ENCODE measurements around the gene LEMD1.
A peak's percentile ranks its signal among the peaks of the same experiment; 100 is the strongest.

LEMD1 gene

DNA sequence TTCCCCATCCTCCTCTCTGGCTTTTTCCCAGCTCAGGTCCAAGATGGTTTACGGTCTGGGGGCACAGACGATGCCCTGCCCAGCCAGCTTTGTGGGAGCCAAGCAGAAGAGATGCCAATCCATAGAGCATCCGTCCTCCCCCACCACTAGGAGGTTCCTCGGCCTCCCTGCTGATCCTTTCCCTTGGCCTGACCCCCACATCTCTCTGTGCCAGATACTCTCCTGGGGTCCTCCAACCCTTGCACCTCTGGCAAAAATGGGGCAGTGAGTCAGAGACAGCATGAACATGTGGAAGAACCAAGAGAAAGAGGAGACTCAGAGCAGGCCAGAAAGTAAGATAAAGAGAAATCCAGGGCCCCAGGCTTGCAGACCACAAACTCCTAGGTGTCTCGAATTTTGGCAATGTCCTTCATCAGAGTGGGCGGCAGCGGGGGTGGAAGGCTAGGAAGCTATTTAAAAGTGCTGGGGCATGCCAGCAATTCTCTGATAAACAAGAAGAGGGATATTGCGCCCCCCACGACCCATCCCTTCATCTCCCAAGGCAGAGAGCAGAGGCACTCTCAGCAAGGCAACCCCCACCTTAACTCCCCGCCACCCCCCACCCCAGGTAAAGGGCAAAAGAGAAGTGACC is 22.6 kb upstream of the LEMD1 start:
- H3K36me3 ChIP-seq (ENCODE audit: control insufficient read depth, insufficient read depth, low read length) = no peaks in the 10 kb centered on the region
- peaks cover 13% of the 10 kb centered on the region for H3K27me3 ChIP-seq (ENCODE audit: control insufficient read depth, insufficient read depth, low read length)
- H3K9ac ChIP-seq (ENCODE audit: low read length) = no peak overlapping the region
- H3K4me3 ChIP-seq (ENCODE audit: low read length) = no peak overlapping the region
- H3K4me1 ChIP-seq (ENCODE audit: control insufficient read depth, insufficient read depth, low read length) = peaks cover 60% of the 10 kb centered on the region
- H3K9me3 ChIP-seq (ENCODE audit: control insufficient read depth, low read length) = no peaks in the 10 kb centered on the region

DNA sequence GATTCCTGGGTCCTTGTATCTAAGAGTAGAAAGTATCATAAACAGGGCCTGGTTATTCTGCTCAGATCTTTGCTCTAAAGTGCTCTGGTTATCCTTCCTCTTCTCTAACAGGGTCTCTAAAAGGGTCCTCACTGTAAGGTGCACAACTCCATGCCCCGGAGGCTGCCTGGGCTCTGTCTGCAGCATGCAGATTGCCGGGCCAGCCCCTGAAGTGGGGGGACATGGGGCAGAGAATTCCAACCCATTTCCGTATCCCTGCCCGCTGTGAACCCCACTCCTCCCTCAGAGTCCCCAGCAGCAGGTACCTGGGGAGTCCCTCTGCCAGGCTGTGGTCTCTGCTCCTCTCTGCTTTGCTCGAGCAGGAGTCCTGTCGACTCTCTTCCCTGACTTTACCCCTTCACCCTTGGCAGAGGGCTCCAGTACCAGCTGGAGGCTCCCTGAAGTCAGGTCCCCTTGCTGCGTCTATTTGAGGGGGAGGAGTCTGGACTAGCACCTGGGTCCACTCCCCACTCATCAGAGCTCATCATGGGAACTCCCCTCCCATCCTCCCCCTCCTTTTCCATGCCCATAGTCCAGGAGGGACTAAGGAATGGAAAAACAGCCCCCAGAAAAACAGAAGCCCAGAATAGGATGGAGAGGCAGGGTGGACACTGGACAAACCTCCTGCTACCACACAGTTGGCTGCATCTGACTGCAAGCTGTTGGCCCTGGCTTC is 21.9 kb upstream of the LEMD1 start:
- H3K9ac ChIP-seq (ENCODE audit: low read length) = no peak overlapping the region
- peaks cover 13% of the 10 kb centered on the region for H3K27me3 ChIP-seq (ENCODE audit: control insufficient read depth, insufficient read depth, low read length)
- H3K4me3 ChIP-seq (ENCODE audit: low read length) = no peak overlapping the region
- no peaks in the 10 kb centered on the region for H3K9me3 ChIP-seq (ENCODE audit: control insufficient read depth, low read length)
- peaks cover 60% of the 10 kb centered on the region for H3K4me1 ChIP-seq (ENCODE audit: control insufficient read depth, insufficient read depth, low read length)
- no peaks in the 10 kb centered on the region for H3K36me3 ChIP-seq (ENCODE audit: control insufficient read depth, insufficient read depth, low read length)

DNA sequence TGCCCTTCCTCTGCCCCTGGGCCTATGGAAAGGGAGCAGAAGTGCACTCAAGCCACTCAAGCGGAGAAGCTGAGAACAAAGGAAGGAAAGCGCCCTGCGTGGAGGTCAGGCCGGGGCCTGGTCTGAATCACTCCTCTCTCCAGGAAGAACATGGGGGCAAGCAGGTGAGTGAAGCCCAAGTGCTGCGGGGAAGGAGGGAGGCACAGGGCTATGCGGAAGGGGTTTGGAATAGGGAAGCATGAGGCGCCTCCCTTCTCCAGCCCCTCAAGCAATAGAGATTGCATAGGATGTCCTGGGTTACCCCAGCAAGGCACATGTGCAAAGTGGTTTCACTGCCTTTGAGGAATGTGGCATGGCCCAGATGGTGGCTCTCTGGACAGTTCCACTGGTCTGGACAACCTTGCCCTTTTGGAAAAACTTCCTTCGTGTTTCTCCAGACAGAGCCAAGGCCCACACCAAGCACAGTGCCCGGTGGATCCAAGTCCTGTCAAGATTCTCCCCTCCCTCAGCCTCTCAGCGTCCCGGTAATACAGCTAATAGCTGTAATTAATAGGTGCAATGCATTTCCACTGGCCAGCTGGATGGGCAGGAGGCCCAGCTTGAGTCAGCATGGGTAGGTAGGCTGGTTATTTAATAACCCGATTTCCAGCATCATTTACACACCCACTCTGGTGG is 20.3 kb upstream of the LEMD1 start:
- no peaks in the 10 kb centered on the region for H3K9me3 ChIP-seq (ENCODE audit: control insufficient read depth, low read length)
- no peak overlapping the region for H3K4me3 ChIP-seq (ENCODE audit: low read length)
- H3K36me3 ChIP-seq (ENCODE audit: control insufficient read depth, insufficient read depth, low read length) = no peaks in the 10 kb centered on the region
- H3K4me1 ChIP-seq (ENCODE audit: control insufficient read depth, insufficient read depth, low read length) = peaks cover 53% of the 10 kb centered on the region
- peaks cover 6% of the 10 kb centered on the region for H3K27me3 ChIP-seq (ENCODE audit: control insufficient read depth, insufficient read depth, low read length)
- H3K9ac ChIP-seq (ENCODE audit: low read length) = peak overlapping the region; percentile 51

DNA sequence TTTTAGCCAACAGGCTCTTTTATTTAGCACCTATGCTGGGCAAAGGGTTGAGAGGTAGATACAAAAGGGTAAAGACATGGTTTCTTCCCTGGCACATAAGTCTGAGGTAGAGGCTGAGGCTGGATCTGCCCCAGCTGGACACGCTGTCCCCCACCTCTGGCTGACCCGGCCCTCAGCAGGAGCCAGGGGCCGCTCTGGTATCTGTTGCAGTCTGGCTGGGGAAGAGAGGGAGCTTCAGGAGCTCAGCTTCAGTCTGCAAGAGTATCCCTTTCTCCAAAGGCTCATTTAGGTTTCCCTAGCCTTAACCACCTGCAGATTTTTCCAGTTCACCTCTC is 19.8 kb upstream of the LEMD1 start:
- Histone ChIP-seq H3K36me3 (ENCODE audit: control insufficient read depth, insufficient read depth, low read length) (no peaks in the 10 kb centered on the region), H3K9ac (ENCODE audit: low read length) (peak overlapping the region; percentile 51), H3K9me3 (ENCODE audit: control insufficient read depth, low read length) (no peaks in the 10 kb centered on the region), H3K27me3 (ENCODE audit: control insufficient read depth, insufficient read depth, low read length) (peaks cover 8% of the 10 kb centered on the region), H3K4me3 (ENCODE audit: low read length) (no peak overlapping the region), H3K4me1 (ENCODE audit: control insufficient read depth, insufficient read depth, low read length) (peaks cover 53% of the 10 kb centered on the region)

DNA sequence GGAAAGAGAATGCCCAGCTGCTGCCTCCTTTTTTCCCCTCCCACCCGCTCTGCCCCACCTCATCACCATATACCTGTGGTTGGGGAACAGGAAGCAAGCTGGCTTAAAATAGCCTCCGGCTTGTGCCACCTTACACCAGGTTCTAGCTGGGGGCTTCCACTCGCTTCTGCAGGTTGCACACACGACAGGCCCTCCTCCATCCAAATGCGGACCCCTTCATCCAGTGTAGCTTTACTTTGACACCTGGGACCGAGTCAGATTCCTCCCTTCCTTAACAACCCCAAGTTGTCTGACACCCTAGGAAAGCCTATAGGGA is 19.4 kb upstream of the LEMD1 start:
- Histone ChIP-seq H3K4me1 (ENCODE audit: control insufficient read depth, insufficient read depth, low read length) (peaks cover 53% of the 10 kb centered on the region), H3K9ac (ENCODE audit: low read length) (peak overlapping the region; percentile 51)

DNA sequence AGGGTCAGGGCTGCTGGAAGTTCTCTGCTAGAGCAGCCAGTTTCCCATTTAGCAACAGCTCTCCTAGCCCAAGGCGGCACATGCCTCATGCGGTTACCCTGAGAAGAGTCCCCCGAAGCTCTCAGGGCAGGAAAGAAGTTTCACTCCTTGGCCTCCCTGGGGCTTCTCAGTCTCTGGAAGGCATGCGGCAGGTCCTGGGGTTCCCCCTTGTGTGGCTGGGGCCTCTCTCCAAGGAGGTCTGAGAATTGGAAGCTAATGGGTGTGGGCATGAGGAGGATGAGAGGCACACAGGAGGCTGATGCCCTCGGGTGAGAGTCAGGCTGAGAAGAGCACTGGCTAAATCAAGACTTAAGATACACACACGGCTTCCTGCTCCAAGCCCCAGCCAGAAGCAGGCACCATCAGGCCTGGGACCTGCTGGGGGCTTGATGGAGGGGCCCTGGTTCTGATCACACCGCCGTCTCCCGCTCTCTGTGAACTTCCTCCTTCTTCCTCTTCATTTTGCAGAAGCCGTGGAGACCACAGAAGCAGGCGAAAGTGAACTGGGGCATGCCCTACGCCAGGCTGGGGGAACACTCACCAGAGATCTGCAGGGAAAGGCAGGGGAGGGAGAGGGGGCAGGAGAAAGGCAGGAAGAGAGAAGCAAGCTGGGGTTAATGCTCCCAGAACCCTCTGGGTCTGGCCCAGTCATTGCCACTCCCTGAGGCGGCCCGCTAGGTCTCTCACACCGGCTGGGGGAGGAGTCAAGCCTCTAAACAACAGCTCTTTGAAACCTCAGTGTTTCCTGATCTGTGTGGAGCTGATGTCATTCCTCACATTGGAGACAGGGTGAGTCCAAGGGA is 18.8 kb upstream of the LEMD1 start:
- H3K4me3 ChIP-seq (ENCODE audit: low read length) = no peak overlapping the region
- no peaks in the 10 kb centered on the region for H3K9me3 ChIP-seq (ENCODE audit: control insufficient read depth, low read length)
- H3K4me1 ChIP-seq (ENCODE audit: control insufficient read depth, insufficient read depth, low read length) = peaks cover 53% of the 10 kb centered on the region
- peaks cover 9% of the 10 kb centered on the region for H3K27me3 ChIP-seq (ENCODE audit: control insufficient read depth, insufficient read depth, low read length)
- peak overlapping the region; percentile 73 for H3K9ac ChIP-seq (ENCODE audit: low read length)
- H3K36me3 ChIP-seq (ENCODE audit: control insufficient read depth, insufficient read depth, low read length) = no peaks in the 10 kb centered on the region

More for the DNA sequence above, 19.4 kb upstream of the LEMD1 start:
- Histone ChIP-seq H3K9me3 (ENCODE audit: control insufficient read depth, low read length) (no peaks in the 10 kb centered on the region), H3K36me3 (ENCODE audit: control insufficient read depth, insufficient read depth, low read length) (no peaks in the 10 kb centered on the region), H3K4me3 (ENCODE audit: low read length) (no peak overlapping the region), H3K27me3 (ENCODE audit: control insufficient read depth, insufficient read depth, low read length) (peaks cover 9% of the 10 kb centered on the region)

DNA sequence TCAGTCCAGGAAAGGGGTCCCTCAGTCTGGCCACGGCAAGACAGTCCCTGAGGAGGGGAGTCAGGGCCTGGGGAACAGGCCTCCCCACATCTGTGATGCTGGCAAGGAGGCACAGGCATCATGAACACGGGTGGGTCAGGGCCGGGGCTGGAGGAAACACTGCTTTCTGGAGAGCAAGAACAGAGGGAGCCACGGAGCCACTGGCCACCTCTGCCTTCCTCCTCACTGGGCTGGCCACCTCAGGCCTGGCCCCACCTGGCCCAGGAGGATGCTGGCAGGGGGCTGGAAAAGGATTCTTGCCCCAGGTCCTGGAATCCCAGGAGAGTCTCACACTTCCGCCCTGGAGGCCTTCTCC is 18.2 kb upstream of the LEMD1 start:
- Histone ChIP-seq H3K27me3 (ENCODE audit: control insufficient read depth, insufficient read depth, low read length) (peaks cover 13% of the 10 kb centered on the region), H3K9me3 (ENCODE audit: control insufficient read depth, low read length) (no peaks in the 10 kb centered on the region), H3K36me3 (ENCODE audit: control insufficient read depth, insufficient read depth, low read length) (no peaks in the 10 kb centered on the region), H3K4me3 (ENCODE audit: low read length) (no peak overlapping the region), H3K9ac (ENCODE audit: low read length) (peak overlapping the region; percentile 73), H3K4me1 (ENCODE audit: control insufficient read depth, insufficient read depth, low read length) (peaks cover 48% of the 10 kb centered on the region)

DNA sequence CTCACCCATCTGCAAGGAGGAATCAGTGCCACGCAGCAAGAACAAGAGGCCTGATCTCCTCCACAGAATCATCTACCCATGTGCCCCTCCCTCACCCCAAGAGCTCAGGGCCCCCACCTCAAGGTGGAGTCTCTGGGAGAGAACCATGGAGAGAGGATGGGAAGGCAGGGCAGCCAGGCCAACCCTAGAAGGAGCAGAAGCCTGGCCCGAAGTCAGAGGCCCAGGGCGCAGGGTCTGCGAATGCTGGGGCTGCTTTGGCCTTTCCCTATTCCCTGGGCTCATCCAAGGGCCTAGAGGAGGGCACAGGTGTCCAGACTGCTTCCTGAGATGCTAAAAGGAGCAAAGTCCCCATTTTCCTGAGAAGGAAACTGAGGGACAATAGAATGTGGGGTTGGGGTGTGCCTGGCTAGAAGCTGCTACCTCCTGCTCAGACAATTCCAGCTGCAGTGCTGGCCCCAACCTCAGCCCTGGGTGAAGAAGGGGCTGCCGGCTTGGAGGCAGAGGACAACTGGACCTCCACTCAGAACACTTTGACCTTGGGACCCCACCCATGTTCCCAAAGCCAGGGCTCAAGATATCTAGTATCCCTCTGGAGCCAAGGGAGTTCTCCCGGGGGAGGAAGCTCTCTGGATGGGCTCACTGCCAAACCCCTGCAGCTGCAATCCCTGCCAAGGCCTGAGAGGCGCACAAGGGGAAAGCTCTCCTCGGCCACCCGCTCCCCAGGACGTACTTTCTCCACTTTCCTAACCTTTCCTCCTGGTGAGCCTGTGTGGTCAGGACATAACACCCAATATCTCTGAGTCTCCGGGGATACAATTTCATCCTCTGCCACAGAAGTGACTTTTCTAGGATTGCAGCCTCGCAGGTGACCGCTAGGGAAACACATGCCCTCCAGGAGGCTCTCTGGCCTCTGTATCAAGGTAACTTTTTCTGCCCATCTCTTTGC is 16.6 kb upstream of the LEMD1 start:
- no peaks in the 10 kb centered on the region for H3K9me3 ChIP-seq (ENCODE audit: control insufficient read depth, low read length)
- peaks cover 46% of the 10 kb centered on the region for H3K4me1 ChIP-seq (ENCODE audit: control insufficient read depth, insufficient read depth, low read length)
- H3K27me3 ChIP-seq (ENCODE audit: control insufficient read depth, insufficient read depth, low read length) = peaks cover 12% of the 10 kb centered on the region
- H3K4me3 ChIP-seq (ENCODE audit: low read length) = no peak overlapping the region
- H3K9ac ChIP-seq (ENCODE audit: low read length) = peak overlapping the region; percentile 38
- H3K36me3 ChIP-seq (ENCODE audit: control insufficient read depth, insufficient read depth, low read length) = no peaks in the 10 kb centered on the region

DNA sequence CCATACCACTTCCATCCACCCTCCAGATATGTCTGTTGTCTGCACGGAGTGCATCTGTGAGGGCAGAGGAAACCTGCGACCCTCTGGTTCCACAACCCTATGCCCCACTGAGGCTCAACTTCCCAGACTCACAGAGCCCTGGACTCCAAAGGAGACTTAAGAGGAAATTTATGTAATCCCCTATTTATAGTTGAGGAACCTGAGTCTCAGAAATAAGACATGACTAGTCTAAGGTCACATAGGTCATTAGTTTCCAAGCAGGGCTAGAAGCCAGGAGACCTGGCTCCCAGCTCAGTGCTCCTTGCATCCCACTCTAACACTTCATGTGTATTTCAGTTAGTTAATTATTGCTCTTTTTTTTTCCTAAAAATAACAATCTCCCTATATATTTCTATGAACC is 15.7 kb upstream of the LEMD1 start:
- no peak overlapping the region for H3K4me3 ChIP-seq (ENCODE audit: low read length)
- H3K4me1 ChIP-seq (ENCODE audit: control insufficient read depth, insufficient read depth, low read length) = peaks cover 37% of the 10 kb centered on the region
- no peaks in the 10 kb centered on the region for H3K36me3 ChIP-seq (ENCODE audit: control insufficient read depth, insufficient read depth, low read length)
- peaks cover 12% of the 10 kb centered on the region for H3K27me3 ChIP-seq (ENCODE audit: control insufficient read depth, insufficient read depth, low read length)
- H3K9me3 ChIP-seq (ENCODE audit: control insufficient read depth, low read length) = no peaks in the 10 kb centered on the region
- no peak overlapping the region for H3K9ac ChIP-seq (ENCODE audit: low read length)

DNA sequence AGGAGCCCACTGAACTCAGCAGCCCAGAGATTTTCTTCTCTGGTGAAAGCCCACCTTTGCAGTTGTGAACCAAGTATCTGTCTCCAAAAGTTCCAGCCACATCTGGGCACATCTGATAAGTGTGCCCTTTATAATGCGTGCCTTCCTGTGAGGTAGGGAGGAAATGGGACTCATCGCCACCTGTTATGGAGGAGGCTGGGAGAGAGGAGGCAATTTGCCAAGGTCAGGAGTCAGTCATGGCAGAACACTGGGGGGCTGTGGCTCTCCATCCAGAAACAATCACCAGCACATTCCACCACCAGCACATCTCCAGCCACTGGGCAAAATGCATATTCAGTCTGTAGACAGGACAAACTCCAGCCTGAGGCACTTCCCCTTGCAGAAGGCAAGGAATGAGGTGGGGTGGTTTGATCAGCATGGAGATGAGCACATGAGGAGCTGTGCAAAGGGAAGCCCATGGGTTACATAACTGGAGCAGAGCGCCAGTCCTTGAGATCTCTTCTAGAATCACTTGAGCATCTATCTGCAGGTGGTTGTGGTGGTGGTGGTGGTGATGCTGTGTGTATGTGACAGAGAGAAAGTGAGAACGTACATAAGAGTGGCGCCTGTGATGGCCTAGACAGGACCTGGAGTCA is 15.0 kb upstream of the LEMD1 start:
- Histone ChIP-seq H3K9ac (ENCODE audit: low read length) (no peak overlapping the region), H3K27me3 (ENCODE audit: control insufficient read depth, insufficient read depth, low read length) (peaks cover 12% of the 10 kb centered on the region), H3K4me1 (ENCODE audit: control insufficient read depth, insufficient read depth, low read length) (peaks cover 31% of the 10 kb centered on the region), H3K9me3 (ENCODE audit: control insufficient read depth, low read length) (no peaks in the 10 kb centered on the region), H3K36me3 (ENCODE audit: control insufficient read depth, insufficient read depth, low read length) (no peaks in the 10 kb centered on the region), H3K4me3 (ENCODE audit: low read length) (no peak overlapping the region)

Data from mucosa of stomach (tissue), 1 donor.